H1 (cell line): Measurements from ENCODE around the gene APLP2. TPM values are rescaled to one million over a fixed set of nuclear protein-coding genes. Genes with fewer than 3 reads are reported as not detected.

ENCODE experiments used
- CTBP2 ChIP-seq: IDR thresholded peaks from 2 replicates; pipeline ENCODE4 v1.7.0; 2011; ENCODE audit warnings: borderline replicate concordance, mild to moderate bottlenecking, moderate library complexity, mixed read lengths, low read length; ENCODE audit not compliant: insufficient read depth, insufficient read length
- JUN ChIP-seq: IDR thresholded peaks from 2 replicates; pipeline ENCODE4 v1.6.1; 2011; ENCODE audit warnings: low read depth, mild to moderate bottlenecking, improper control_type of control experiment, low read length
- polyA plus RNA-seq, 7 experiments: library from polyadenylated mRNA; depleted of rRNA in 3 of 7; stranded (reverse) in 5 of 7; unstranded in 2 of 7; fragments of >200 nt in 5 of 7; fragments of 200-250 nt in 2 of 7; gene quantifications; 1 replicate in 5 of 7; 2 replicates in 1 of 7; 4 replicates in 1 of 7; pipeline versions ENCODE4 v1.2.1 to v1.2.3, GENCODE V29; 2011 to 2013; ENCODE audit warnings: missing spikeins in 2 of 7, mixed read lengths in 2 of 7
- total RNA-seq: library from RNA; stranded (reverse); fragmentation: NEBNext Ultra II Directional; extraction: Animal tissue kit (Norgen Biotek cat#: 25700); gene quantifications from 2 replicates; pipeline ENCODE4 v1.2.1, GENCODE V29; 2021
- TF ChIP-seq, protein P1 (sequence below), 3 experiments: IDR thresholded peaks; 1 replicate in 2 of 3; 2 replicates in 1 of 3; pipeline versions ENCODE4 v1.5.1 to v1.6.1; 2011; ENCODE audit warnings: low read length in 3 of 3, mild to moderate bottlenecking in 3 of 3, inconsistent platforms in 2 of 3, low read depth in 1 of 3, moderate library complexity in 1 of 3; ENCODE audit not compliant: insufficient read depth in 1 of 3; ENCODE audit errors: control extremely low read depth in 1 of 3

APLP2 gene
- total and polyA plus RNA-seq, 2 of the 8 experiments (the other 6 are each of a cell fraction or from before 2014, with no cell fraction given): 222 to 315 TPM

GRCh38 chr11:130068986-130069658 lies 572 bp upstream of the APLP2 start (continued):
- TF ChIP-seq JUN: no peak
- TF ChIP-seq, protein P1, sequence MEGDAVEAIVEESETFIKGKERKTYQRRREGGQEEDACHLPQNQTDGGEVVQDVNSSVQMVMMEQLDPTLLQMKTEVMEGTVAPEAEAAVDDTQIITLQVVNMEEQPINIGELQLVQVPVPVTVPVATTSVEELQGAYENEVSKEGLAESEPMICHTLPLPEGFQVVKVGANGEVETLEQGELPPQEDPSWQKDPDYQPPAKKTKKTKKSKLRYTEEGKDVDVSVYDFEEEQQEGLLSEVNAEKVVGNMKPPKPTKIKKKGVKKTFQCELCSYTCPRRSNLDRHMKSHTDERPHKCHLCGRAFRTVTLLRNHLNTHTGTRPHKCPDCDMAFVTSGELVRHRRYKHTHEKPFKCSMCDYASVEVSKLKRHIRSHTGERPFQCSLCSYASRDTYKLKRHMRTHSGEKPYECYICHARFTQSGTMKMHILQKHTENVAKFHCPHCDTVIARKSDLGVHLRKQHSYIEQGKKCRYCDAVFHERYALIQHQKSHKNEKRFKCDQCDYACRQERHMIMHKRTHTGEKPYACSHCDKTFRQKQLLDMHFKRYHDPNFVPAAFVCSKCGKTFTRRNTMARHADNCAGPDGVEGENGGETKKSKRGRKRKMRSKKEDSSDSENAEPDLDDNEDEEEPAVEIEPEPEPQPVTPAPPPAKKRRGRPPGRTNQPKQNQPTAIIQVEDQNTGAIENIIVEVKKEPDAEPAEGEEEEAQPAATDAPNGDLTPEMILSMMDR (IDR thresholded peaks at IDR 0.05; ENCODE audit: control extremely low read depth in 1 of 3, insufficient read depth in 1 of 3, low read depth in 1 of 3, low read length in 3 of 3): 0 out of 4 replicates have a peak, but pooled peaks of 1 of the 3 experiments have one; percentile 0
- peak; percentile 56 for TF ChIP-seq CTBP2
- TF ChIP-seq, all 59 proteins: peak for 10
